K562 (cell line): Measurements from ENCODE around the gene FSCN2. TPM values are rescaled to one million over a fixed set of nuclear protein-coding genes. Genes with fewer than 3 reads are reported as not detected.

Experiments
- BRD4 ChIP-seq: fragments of 200-600 bp; sonication (generic); IDR thresholded peaks from 2 replicates; pipeline ENCODE4 v1.6.1; 2017; ENCODE audit warnings: inconsistent platforms
- CC2D1A ChIP-seq: fragments of 450-650 bp; IDR thresholded peaks from 2 replicates; pipeline ENCODE4 v1.6.1; 2017; ENCODE audit warnings: mild to moderate bottlenecking
- CHD2 ChIP-seq: IDR thresholded peaks from 2 replicates; pipeline ENCODE4 v1.6.1; 2011; ENCODE audit warnings: low read depth, low read length
- ELK1 ChIP-seq: sonication (generic); formaldehyde crosslinking; IDR thresholded peaks from 2 replicates; pipeline ENCODE4 v1.8.1; 2022; ENCODE audit warnings: missing genetic modification reagents
- EP300 ChIP-seq: IDR thresholded peaks from 2 replicates; pipeline ENCODE4 v1.6.1; 2012; ENCODE audit warnings: low read length, improper control_type of control experiment
- FOXJ2 ChIP-seq: fragments of 200-800 bp; sonication (Bioruptor generic); IDR thresholded peaks from 2 replicates; pipeline ENCODE4 v1.6.1; 2016; ENCODE audit warnings: missing genetic modification characterization, missing compliant biosample characterization
- MAFK ChIP-seq: IDR thresholded peaks from 2 replicates; pipeline ENCODE4 v1.6.1; 2011; ENCODE audit warnings: low read length, improper control_type of control experiment
- PRMT5 ChIP-seq: sonication (generic); formaldehyde crosslinking; IDR thresholded peaks from 2 replicates; pipeline ENCODE4 v1.5.0; 2020; ENCODE audit warnings: missing genetic modification reagents
- SRSF3 ChIP-seq: fragments of 200-400 bp; formaldehyde crosslinking; IDR thresholded peaks from 2 replicates; pipeline ENCODE4 v1.6.1; 2016; ENCODE audit warnings: mild to moderate bottlenecking, low read length, moderate library complexity; ENCODE audit not compliant: insufficient read depth
- TBL1XR1 ChIP-seq, 2 experiments: IDR thresholded peaks; 2 replicates each; pipeline ENCODE4 v1.6.1; 2012; ENCODE audit warnings: improper control_type of control experiment in 2 of 2, low read length in 2 of 2, mild to moderate bottlenecking in 1 of 2
- ZNF277 ChIP-seq: fragments of 250-450 bp; sonication (Bioruptor Pico); IDR thresholded peaks from 2 replicates; pipeline ENCODE4 v1.8.0; 2022; ENCODE audit warnings: inconsistent platforms, mild to moderate bottlenecking, moderate library complexity, borderline replicate concordance
- polyA plus RNA-seq, 8 experiments: library from polyadenylated mRNA; depleted of rRNA in 4 of 8; stranded (reverse) in 5 of 8; unstranded in 3 of 8; fragments of >200 nt; fragmentation: Nextera tagmentation in 2 of 8; fragmentation: Illumina TruSeq in 1 of 8; extraction: Ambion mirVana in 2 of 8; extraction: Trizol in 1 of 8; gene quantifications; 2 replicates each; pipeline versions ENCODE4 v1.2.1 to v1.2.3, GENCODE V29; 2011 to 2014; ENCODE audit warnings: inconsistent platforms in 1 of 8, missing spikeins in 1 of 8
- total RNA-seq, 7 experiments: library from RNA; depleted of rRNA in 6 of 7; stranded (reverse); fragments of >200 nt in 6 of 7; fragmentation: Illumina TruSeq in 2 of 7; extraction: Trizol in 2 of 7; gene quantifications; 2 replicates each; pipeline versions ENCODE4 v1.2.1 to v1.2.3, GENCODE V29; 2011 to 2021; ENCODE audit warnings: low replicate concordance in 1 of 7
- TF ChIP-seq, protein P1 (sequence below): IDR thresholded peaks from 2 replicates; pipeline ENCODE4 v1.6.1; 2012; ENCODE audit warnings: low read depth, low read length, improper control_type of control experiment, borderline replicate concordance
- TF ChIP-seq, protein P2 (sequence below): sonication (generic); formaldehyde crosslinking; IDR thresholded peaks from 2 replicates; pipeline ENCODE4 v1.8.1; 2023; ENCODE audit warnings: mild to moderate bottlenecking, missing genetic modification reagents
- TF ChIP-seq, protein P3 (sequence below), 2 experiments: fragments of 450-650 bp; formaldehyde crosslinking in 1 of 2; IDR thresholded peaks; 2 replicates each; pipeline versions ENCODE4 v1.4.0 to v1.6.1; 2014 to 2020; ENCODE audit warnings: mild to moderate bottlenecking in 2 of 2, borderline replicate concordance in 1 of 2, low read depth in 1 of 2

FSCN2 gene
- total and polyA plus RNA-seq, 9 of the 15 experiments (the other 6 are each of a cell fraction or from before 2014, with no cell fraction given): 0.08 TPM; not detected in 8

- no peak for TF ChIP-seq ZNF277 (CRISPR knock-in tag)
- TF ChIP-seq TBL1XR1 (IDR thresholded peaks at IDR 0.05; ENCODE audit: low read length in 2 of 2): 0 out of 4 replicates have a peak, but pooled peaks of 1 of the 2 experiments have one; percentile 2
- TF ChIP-seq BRD4: peak; percentile 39; the same call in 1 of the 2 replicates
- TF ChIP-seq CC2D1A: no peak
- TF ChIP-seq ELK1 (CRISPR knock-in tag): no peak
- TF ChIP-seq FOXJ2 (tag): no peak; the same call in 1 of the 2 replicates
- TF ChIP-seq EP300: no peak
- TF ChIP-seq, protein P1, sequence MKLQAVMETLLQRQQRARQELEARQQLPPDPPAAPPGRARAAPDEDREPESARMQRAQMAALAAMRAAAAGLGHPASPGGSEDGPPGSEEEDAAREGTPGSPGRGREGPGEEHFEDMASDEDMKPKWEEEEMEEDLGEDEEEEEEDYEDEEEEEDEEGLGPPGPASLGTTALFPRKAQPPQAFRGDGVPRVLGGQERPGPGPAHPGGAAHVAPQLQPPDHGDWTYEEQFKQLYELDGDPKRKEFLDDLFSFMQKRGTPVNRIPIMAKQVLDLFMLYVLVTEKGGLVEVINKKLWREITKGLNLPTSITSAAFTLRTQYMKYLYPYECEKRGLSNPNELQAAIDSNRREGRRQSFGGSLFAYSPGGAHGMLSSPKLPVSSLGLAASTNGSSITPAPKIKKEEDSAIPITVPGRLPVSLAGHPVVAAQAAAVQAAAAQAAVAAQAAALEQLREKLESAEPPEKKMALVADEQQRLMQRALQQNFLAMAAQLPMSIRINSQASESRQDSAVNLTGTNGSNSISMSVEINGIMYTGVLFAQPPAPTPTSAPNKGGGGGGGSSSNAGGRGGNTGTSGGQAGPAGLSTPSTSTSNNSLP: no peak
- TF ChIP-seq MAFK: no peak
- TF ChIP-seq, protein P2, sequence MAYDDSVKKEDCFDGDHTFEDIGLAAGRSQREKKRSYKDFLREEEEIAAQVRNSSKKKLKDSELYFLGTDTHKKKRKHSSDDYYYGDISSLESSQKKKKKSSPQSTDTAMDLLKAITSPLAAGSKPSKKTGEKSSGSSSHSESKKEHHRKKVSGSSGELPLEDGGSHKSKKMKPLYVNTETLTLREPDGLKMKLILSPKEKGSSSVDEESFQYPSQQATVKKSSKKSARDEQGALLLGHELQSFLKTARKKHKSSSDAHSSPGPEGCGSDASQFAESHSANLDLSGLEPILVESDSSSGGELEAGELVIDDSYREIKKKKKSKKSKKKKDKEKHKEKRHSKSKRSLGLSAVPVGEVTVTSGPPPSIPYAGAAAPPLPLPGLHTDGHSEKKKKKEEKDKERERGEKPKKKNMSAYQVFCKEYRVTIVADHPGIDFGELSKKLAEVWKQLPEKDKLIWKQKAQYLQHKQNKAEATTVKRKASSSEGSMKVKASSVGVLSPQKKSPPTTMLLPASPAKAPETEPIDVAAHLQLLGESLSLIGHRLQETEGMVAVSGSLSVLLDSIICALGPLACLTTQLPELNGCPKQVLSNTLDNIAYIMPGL (CRISPR knock-in tag): no peak
- 0 out of 2 replicates have a peak, but pooled peaks have one; percentile 77 for TF ChIP-seq SRSF3
- TF ChIP-seq, protein P3, sequence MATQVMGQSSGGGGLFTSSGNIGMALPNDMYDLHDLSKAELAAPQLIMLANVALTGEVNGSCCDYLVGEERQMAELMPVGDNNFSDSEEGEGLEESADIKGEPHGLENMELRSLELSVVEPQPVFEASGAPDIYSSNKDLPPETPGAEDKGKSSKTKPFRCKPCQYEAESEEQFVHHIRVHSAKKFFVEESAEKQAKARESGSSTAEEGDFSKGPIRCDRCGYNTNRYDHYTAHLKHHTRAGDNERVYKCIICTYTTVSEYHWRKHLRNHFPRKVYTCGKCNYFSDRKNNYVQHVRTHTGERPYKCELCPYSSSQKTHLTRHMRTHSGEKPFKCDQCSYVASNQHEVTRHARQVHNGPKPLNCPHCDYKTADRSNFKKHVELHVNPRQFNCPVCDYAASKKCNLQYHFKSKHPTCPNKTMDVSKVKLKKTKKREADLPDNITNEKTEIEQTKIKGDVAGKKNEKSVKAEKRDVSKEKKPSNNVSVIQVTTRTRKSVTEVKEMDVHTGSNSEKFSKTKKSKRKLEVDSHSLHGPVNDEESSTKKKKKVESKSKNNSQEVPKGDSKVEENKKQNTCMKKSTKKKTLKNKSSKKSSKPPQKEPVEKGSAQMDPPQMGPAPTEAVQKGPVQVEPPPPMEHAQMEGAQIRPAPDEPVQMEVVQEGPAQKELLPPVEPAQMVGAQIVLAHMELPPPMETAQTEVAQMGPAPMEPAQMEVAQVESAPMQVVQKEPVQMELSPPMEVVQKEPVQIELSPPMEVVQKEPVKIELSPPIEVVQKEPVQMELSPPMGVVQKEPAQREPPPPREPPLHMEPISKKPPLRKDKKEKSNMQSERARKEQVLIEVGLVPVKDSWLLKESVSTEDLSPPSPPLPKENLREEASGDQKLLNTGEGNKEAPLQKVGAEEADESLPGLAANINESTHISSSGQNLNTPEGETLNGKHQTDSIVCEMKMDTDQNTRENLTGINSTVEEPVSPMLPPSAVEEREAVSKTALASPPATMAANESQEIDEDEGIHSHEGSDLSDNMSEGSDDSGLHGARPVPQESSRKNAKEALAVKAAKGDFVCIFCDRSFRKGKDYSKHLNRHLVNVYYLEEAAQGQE (IDR thresholded peaks at IDR 0.05; ENCODE audit: borderline replicate concordance): no peak
- TF ChIP-seq, protein P3 (CRISPR knock-in tag; IDR thresholded peaks at IDR 0.05; ENCODE audit: low read depth): no peak
- TF ChIP-seq PRMT5 (CRISPR knock-in tag): no peak
- TF ChIP-seq CHD2: no peak
Observed at GRCh38 chr17:81513372-81513752, 14.8 kb upstream of the FSCN2 start (continued).
